ENCODE data around the gene GCKR.

GCKR gene

GRCh38 chr2:27572998-27573429 is 76.4 kb downstream of the GCKR start:
- no peak for DNase-seq
